Heart right ventricle (tissue), 16 donors: Measurements from ENCODE around the gene DRG2. TPM values are rescaled to one million over a fixed set of nuclear protein-coding genes. Genes with fewer than 3 reads are reported as not detected.

ENCODE experiments used
- ATAC-seq, 8 donors: fragments of 200-7000 bp; cut with Tn5 transposase; one replicate each; pipeline ENCODE4 v1.9.1; 2020; ENCODE audit warnings: mild to moderate bottlenecking in 8 of 8, moderate library complexity in 8 of 8, moderate number of reproducible peaks in 1 of 8
- DNase-seq, 2 donors: peaks; one replicate each; pipeline ENCODE4 v3.0.0-alpha.2; 2020
- H3K27ac ChIP-seq, 10 donors: fragments of 200-600 bp; sonication (generic) in 2 of 10; one replicate each; pipeline versions ENCODE4 v1.5.0 to v1.8.0; 2020 to 2022; ENCODE audit warnings: mild to moderate bottlenecking in 3 of 10
- H3K27me3 ChIP-seq, 7 donors: fragments of 200-600 bp; one replicate each; pipeline ENCODE4 v1.8.0; 2021 to 2022; ENCODE audit warnings: mild to moderate bottlenecking in 2 of 7
- H3K36me3 ChIP-seq, 9 donors: fragments of 200-600 bp; sonication (generic) in 1 of 9; one replicate each; pipeline versions ENCODE4 v1.5.0 to v1.8.0; 2020 to 2022; ENCODE audit warnings: mild to moderate bottlenecking in 2 of 9
- H3K4me1 ChIP-seq, 9 donors: fragments of 200-600 bp; sonication (generic) in 1 of 9; one replicate each; pipeline versions ENCODE4 v1.5.0 to v1.8.0; 2020 to 2022; ENCODE audit warnings: mild to moderate bottlenecking in 4 of 9
- H3K4me3 ChIP-seq, 10 donors: fragments of 200-600 bp; sonication (generic) in 2 of 10; one replicate each; pipeline versions ENCODE4 v1.5.0 to v1.8.0; 2020 to 2022; ENCODE audit warnings: mild to moderate bottlenecking in 7 of 10, moderate library complexity in 2 of 10
- H3K9me3 ChIP-seq, 11 donors: fragments of 200-600 bp in 10 of 11; sonication (generic) in 2 of 11; one replicate each; pipeline versions ENCODE4 v1.5.0 to v1.8.0; 2013 to 2022; ENCODE audit warnings: mild to moderate bottlenecking in 2 of 11, control low read depth in 1 of 11, moderate library complexity in 1 of 11
- WGBS, 2 donors: extraction: QIAGEN DNeasy Blood & Tissue Kit; methylation state at CpG; one replicate each; pipeline ENCODE4 v1.1.7; 2013; ENCODE audit warnings: inconsistent platforms in 1 of 2; 5-methylcytosine and 5-hydroxymethylcytosine counted together
- intact Hi-C, 10 donors: fragments of 100-400 bp; cut with DNase I; formaldehyde crosslinking; loops; one replicate each; pipeline versions ENCODE4 v1.11.1 to v1.14.2; 2022
- polyA plus RNA-seq, 2 donors: library from polyadenylated mRNA; stranded (reverse); fragments of 200-250 nt; gene quantifications; one replicate each; pipeline ENCODE4 v1.2.3, GENCODE V29; 2013
- total RNA-seq, 10 donors: library from RNA; stranded (reverse); fragmentation: NEBNext Ultra II Directional in 3 of 10; extraction: Animal tissue kit (Norgen Biotek cat#: 25700) in 3 of 10; gene quantifications; one replicate each; pipeline versions ENCODE4 v1.2.1 to v1.2.4, GENCODE V29; 2021 to 2023
- TF ChIP-seq, protein P1 (sequence below), 9 donors: fragments of 200-600 bp; sonication (generic) in 2 of 9; IDR thresholded peaks; one replicate each; pipeline versions ENCODE4 v1.5.0 to v1.8.0; 2021 to 2022; ENCODE audit warnings: antibody characterized with exemption in 9 of 9, mild to moderate bottlenecking in 5 of 9, moderate library complexity in 1 of 9
- donor health status: Arrhythmogenic right ventricular cardiomyopathy.
- donor health status: ischemic (EF 13 %, LVEDD 7.1; RV severe dilation, severe dysfunction).
- donor health status: healthy with polysubstance abuse.
- donor health status: DM: no; HTN: yes; CAD: no.
- donor health status: DM: no; HTN: no; CAD: no.
- donor health status: ischemic (EF 25% LVEDD 6.9; RV normal size, moderate dysfunction).
- donor health status: ischemic (EF 25% LVEDD 5.7; RV mildly dilated, moderate dysfunction).
- donor health status: healthy.
- donor health status: DM: yes; HTN: yes; CAD: no.
- donor health status: Ischemic cardiomyopathy.
- donor health status: ischemic (EF 35%, LVEDD 5.7; RV mildly dilated, moderate dysfunction).
- donor health status: nonischemic (EF 11% LVEDD 7.7; RV severe dilation, severe dysfunction).
- donor health status: DM: yes; HTN: yes; CAD: no.
- donor health status: PGD.
- donor health status: ischemic (EF 29% LVEDD 5.4; RV normal size, mild dysfunction).
- donor health status: nonischemic (EF 23%, LVEDD 6.1; RV moderate dilation, normal function).

The DRG2 gene
- total and polyA plus RNA-seq, 12 donors: 18.1 to 44.3 (median 21.2) TPM

DNA sequence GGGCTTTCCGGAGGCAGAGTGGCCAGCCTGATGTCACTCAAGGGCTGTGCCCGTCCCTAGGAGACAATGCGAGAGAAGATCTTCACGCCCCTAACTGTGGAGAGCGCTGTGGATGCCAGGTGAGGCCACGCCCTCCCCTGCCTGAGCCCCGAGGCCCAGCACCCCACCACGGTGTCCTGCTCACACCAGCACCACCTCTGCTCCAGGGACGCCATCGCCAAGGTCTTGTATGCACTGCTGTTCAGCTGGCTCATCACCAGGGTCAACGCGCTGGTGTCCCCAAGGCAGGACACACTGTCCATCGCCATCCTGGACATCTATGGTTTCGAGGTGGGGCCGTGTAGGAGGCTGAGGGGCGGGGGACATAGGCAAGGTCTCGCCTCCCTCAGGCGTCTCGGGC lies 48.6 kb downstream of the DRG2 start:
- intact Hi-C loops: no loop called here
- Histone ChIP-seq H3K9me3 (no peaks in the 10 kb centered on the region), H3K4me1 (peaks cover 0 to 6% (median 0%) of the 10 kb centered on the region in 9 donors), H3K27me3 (no peaks in the 10 kb centered on the region), H3K4me3 (no peak overlapping the region), H3K36me3 (no peaks in the 10 kb centered on the region), H3K27ac (no peak overlapping the region)
- TF ChIP-seq, protein P1, sequence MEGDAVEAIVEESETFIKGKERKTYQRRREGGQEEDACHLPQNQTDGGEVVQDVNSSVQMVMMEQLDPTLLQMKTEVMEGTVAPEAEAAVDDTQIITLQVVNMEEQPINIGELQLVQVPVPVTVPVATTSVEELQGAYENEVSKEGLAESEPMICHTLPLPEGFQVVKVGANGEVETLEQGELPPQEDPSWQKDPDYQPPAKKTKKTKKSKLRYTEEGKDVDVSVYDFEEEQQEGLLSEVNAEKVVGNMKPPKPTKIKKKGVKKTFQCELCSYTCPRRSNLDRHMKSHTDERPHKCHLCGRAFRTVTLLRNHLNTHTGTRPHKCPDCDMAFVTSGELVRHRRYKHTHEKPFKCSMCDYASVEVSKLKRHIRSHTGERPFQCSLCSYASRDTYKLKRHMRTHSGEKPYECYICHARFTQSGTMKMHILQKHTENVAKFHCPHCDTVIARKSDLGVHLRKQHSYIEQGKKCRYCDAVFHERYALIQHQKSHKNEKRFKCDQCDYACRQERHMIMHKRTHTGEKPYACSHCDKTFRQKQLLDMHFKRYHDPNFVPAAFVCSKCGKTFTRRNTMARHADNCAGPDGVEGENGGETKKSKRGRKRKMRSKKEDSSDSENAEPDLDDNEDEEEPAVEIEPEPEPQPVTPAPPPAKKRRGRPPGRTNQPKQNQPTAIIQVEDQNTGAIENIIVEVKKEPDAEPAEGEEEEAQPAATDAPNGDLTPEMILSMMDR (IDR thresholded peaks at IDR 0.05): no peak
- DNase-seq (no peak), ATAC-seq (no peak)
- 74 to 79% methylated on average over 19 of the region's 19 CpGs for WGBS, 2 donors

DNA sequence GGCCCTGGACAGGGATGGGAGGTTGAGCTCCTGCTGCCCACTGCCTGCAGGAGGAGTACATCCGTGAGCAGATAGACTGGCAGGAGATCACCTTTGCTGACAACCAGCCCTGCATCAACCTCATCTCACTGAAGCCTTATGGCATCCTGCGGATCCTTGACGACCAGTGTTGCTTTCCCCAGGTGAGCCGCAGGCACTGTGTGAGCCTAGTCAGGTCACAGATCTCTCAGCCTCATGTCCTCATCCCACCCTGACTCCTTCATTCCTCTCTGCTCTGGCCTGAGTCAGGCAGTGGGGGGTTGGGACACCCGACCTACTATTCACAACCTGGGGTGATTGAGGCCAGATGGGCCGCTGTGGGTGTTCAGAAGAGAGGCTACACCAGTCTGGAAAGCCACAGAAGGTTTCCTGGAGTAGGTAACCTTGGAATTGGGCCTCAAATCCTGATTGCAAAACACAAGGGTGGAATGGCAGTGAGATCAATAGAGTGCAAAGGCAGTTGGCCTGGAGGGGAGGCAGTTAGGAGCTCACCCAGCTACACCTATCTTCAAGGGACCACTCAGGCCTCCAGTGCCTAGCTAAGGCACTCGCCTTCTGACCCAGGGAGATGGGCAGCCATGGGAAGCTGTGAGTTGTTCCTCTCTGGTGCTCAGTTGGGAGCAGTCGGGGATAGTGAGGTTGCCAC lies 50.5 kb downstream of the DRG2 start:
- TF ChIP-seq, protein P1 (IDR thresholded peaks at IDR 0.05): no peak
- Histone ChIP-seq H3K27me3 (no peaks in the 10 kb centered on the region), H3K27ac (no peak overlapping the region), H3K4me3 (no peak overlapping the region), H3K9me3 (no peaks in the 10 kb centered on the region), H3K36me3 (no peaks in the 10 kb centered on the region), H3K4me1 (peaks cover 0 to 6% (median 0%) of the 10 kb centered on the region in 9 donors)
- DNase-seq (no peak), ATAC-seq (no peak)
- intact Hi-C loops: no loop called here
- WGBS, 2 donors: 87 to 88% methylated on average over 8 of the region's 8 CpGs

DNA sequence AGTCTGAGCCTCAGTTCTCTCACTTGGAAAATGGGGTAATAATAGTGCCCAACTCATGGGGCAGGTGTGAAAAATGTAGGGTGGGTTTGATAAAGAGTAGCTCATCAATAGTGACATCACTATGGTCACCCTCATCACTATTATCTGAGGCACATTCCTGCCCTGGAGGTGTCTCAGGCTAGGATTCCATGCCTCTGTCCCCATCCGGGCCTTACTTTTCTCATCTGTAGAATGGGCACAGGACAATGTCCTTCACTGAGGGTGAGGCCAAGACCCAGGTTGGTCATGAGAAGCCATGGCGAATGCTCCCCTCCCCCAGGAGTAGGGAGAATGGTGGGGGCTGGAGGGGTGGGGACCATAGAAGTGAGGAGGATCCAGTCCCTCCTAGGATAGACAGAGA lies 51.3 kb downstream of the DRG2 start:
- H3K27me3 ChIP-seq: no peaks in the 10 kb centered on the region

DNA sequence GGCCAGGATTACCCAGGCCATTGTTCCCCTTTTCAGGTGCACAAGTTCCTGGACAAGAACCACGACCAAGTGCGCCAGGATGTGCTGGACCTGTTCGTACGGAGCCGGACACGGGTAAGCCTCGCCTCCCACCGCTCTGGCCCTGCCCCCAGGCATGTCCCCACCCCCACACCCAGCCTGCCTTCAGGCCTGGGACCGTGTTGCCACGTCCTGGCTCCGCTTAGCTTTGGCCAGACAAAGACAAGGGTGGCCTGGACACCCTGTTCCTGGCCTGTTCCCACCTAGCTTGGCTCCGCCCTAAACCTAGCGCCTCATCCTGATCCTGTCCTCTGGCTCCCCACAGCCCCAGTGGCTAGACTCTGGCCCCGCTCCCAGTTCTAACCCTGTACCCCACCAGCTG lies 51.8 kb downstream of the DRG2 start:
- no peak for DNase-seq
- TF ChIP-seq, protein P1 (IDR thresholded peaks at IDR 0.05): no peak
- Histone ChIP-seq H3K36me3 (no peaks in the 10 kb centered on the region), H3K27ac (no peak overlapping the region), H3K4me1 (peaks cover 0 to 6% (median 0%) of the 10 kb centered on the region in 9 donors), H3K27me3 (no peaks in the 10 kb centered on the region), H3K4me3 (no peak overlapping the region), H3K9me3 (no peaks in the 10 kb centered on the region)
- peak in 1 of 8 donors; percentile 26 for ATAC-seq
- WGBS, 2 donors: 83 to 85% methylated on average over 14 of the region's 14 CpGs
- intact Hi-C loops: no loop called here

More for the DNA sequence above, 51.3 kb downstream of the DRG2 start:
- DNase-seq (no peak), ATAC-seq (no peak)
- TF ChIP-seq, protein P1 (IDR thresholded peaks at IDR 0.05): no peak
- WGBS, 2 donors: 92 to 96% methylated on average over 2 of the region's 2 CpGs
- Histone ChIP-seq H3K27ac (no peak overlapping the region), H3K4me1 (peaks cover 0 to 6% (median 0%) of the 10 kb centered on the region in 9 donors), H3K4me3 (no peak overlapping the region), H3K36me3 (no peaks in the 10 kb centered on the region), H3K9me3 (no peaks in the 10 kb centered on the region)
- intact Hi-C loops: no loop called here
